ENCODE data around the gene NHEJ1.

The NHEJ1 gene

DNA sequence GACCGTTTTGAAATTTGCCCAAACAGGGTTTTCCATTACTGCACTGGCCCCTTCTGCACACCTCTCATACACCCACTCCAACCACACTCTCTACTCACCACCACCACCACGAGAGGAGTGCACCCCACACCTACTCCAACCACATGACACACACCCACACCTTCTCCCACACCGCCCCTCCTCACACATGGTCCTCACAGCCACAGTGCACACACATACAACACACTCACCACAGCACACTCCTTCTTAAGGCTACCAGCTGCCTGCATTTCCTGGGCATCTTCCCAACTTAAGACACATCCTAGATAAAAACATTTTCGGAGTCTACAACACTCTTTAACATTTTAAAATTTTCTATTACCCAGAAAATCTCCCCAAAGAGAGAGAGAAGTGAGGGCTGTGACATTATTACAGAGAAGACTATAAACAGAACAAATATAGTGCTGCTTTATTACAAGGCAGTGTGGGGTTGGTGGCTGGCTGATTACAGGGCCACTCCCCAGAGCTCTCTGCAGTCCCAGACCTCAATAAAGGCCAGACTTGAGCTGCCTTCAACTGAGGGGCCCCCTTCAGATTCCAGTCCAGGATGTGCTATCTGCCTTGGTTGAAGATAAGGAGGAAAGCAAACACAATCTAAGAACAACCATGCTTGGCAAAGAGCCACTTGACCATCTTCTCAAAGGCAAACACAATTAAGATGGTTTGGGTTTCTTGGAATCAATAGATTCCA is 36.1 kb downstream of the NHEJ1 start:
- no peak overlapping the region for H3K4me3 ChIP-seq (ENCODE audit: low read depth, low read length)
- H4K91ac ChIP-seq (ENCODE audit: low read depth, low read length), result no peak overlapping the region
- no peak overlapping the region for H2BK12ac ChIP-seq (ENCODE audit: low read length)
- peak overlapping the region; percentile 26 for H2AFZ ChIP-seq (ENCODE audit: insufficient read depth, low read length, poor library complexity)
- 100% methylated on average over 1 of the region's 4 CpGs for WGBS (ENCODE audit: extremely low coverage, insufficient coverage, insufficient read length)
- H3K27me3 ChIP-seq (ENCODE audit: insufficient read depth, low read length), result no peaks in the 10 kb centered on the region
- H3K27ac ChIP-seq (ENCODE audit: low read depth, low read length), result no peak overlapping the region
- H3K4me1 ChIP-seq (ENCODE audit: control insufficient read depth in 1 of 2, insufficient read depth in 2 of 2, low read length in 2 of 2), result peaks cover 2 to 10% of the 10 kb centered on the region in 2 experiments
- H3K23ac ChIP-seq (ENCODE audit: low read length), result no peak overlapping the region
- no peaks in the 10 kb centered on the region for H3K36me3 ChIP-seq (ENCODE audit: control insufficient read depth in 1 of 2, insufficient read depth in 2 of 2, low read length in 2 of 2)
- H3K18ac ChIP-seq (ENCODE audit: low read length), result no peak overlapping the region
- no peaks in the 10 kb centered on the region for H3K79me1 ChIP-seq (ENCODE audit: low read length)
- H3K9me3 ChIP-seq (ENCODE audit: insufficient read depth, low read depth, low read length), result no peaks in the 10 kb centered on the region
- no peak overlapping the region for H2BK120ac ChIP-seq (ENCODE audit: insufficient read depth, low read length, poor library complexity)
- H2BK5ac ChIP-seq (ENCODE audit: low read depth, low read length, poor library complexity), result no peak overlapping the region
- no peak overlapping the region for H3K4me2 ChIP-seq (ENCODE audit: low read length)
- H3K14ac ChIP-seq (ENCODE audit: low read length), result no peak overlapping the region
- no peak for DNase-seq
- H2AK5ac ChIP-seq (ENCODE audit: low read length), result no peak overlapping the region
- no peak overlapping the region for H3K9ac ChIP-seq (ENCODE audit: low read length)
- H3K4ac ChIP-seq (ENCODE audit: low read depth, low read length), result no peak overlapping the region
- no peak overlapping the region for H4K12ac ChIP-seq (ENCODE audit: low read depth, low read length)
- H3K79me2 ChIP-seq (ENCODE audit: control insufficient read depth, insufficient read depth, low read length, poor library complexity), result peaks cover 2% of the 10 kb centered on the region
- H4K8ac ChIP-seq (ENCODE audit: low read depth, low read length), result no peak overlapping the region

DNA sequence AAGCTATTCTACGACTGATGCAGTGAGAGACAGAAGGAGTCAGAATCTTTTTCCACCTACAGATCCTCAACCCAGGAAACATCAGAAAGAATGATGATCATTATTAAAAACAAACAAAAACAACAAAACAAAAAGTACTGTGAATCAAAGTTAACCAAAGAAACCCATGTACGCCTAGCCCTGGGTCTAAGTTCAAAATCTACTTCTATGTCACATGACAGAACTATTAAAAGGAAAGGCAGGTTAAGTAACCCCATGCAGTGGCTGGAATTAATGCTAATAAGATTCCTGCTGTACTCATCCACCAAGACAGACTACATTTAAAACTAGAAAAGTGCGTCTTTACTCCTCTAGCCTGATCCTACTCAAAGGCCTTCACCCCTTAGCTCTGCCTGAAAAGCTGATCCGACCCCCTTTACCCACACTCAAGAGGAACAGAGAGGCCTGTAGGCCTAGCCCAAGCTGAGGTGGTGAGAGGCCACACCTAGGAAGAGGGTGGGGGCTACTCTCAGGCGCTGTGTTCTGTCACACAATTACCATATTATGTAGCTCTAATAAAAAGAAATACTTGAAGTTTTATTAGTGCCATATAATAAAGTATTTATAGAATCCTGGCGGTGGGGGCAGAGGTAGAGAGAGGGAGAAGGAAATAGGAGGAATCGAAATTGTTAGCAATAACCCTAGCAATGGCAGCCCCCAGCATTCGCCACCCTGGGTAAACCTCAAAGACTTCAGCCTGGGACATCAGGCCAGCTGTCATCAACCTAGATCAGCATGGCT is 37.1 kb downstream of the NHEJ1 start:
- Histone ChIP-seq H3K4me2 (ENCODE audit: low read length) (no peak overlapping the region), H3K23ac (ENCODE audit: low read length) (no peak overlapping the region), H4K12ac (ENCODE audit: low read depth, low read length) (no peak overlapping the region), H3K36me3 (ENCODE audit: control insufficient read depth in 1 of 2, insufficient read depth in 2 of 2, low read length in 2 of 2) (no peaks in the 10 kb centered on the region), H3K9ac (ENCODE audit: low read length) (no peak overlapping the region), H2BK120ac (ENCODE audit: insufficient read depth, low read length, poor library complexity) (no peak overlapping the region), H3K14ac (ENCODE audit: low read length) (no peak overlapping the region), H3K79me2 (ENCODE audit: control insufficient read depth, insufficient read depth, low read length, poor library complexity) (peaks cover 2% of the 10 kb centered on the region), H2BK5ac (ENCODE audit: low read depth, low read length, poor library complexity) (no peak overlapping the region), H3K4me3 (ENCODE audit: low read depth, low read length) (no peak overlapping the region), H3K27ac (ENCODE audit: low read depth, low read length) (no peak overlapping the region), H3K9me3 (ENCODE audit: insufficient read depth, low read depth, low read length) (no peaks in the 10 kb centered on the region), H2AFZ (ENCODE audit: insufficient read depth, low read length, poor library complexity) (no peak overlapping the region), H3K4me1 (ENCODE audit: control insufficient read depth in 1 of 2, insufficient read depth in 2 of 2, low read length in 2 of 2) (peaks cover 2 to 10% of the 10 kb centered on the region in 2 experiments), H3K18ac (ENCODE audit: low read length) (no peak overlapping the region), H3K4ac (ENCODE audit: low read depth, low read length) (no peak overlapping the region), H2AK5ac (ENCODE audit: low read length) (no peak overlapping the region), H4K91ac (ENCODE audit: low read depth, low read length) (no peak overlapping the region), H3K79me1 (ENCODE audit: low read length) (no peaks in the 10 kb centered on the region), H2BK12ac (ENCODE audit: low read length) (no peak overlapping the region), H4K8ac (ENCODE audit: low read depth, low read length) (no peak overlapping the region), H3K27me3 (ENCODE audit: insufficient read depth, low read length) (no peaks in the 10 kb centered on the region)
- no peak for DNase-seq
- WGBS (ENCODE audit: extremely low coverage, insufficient coverage, insufficient read length), result no CpG with 5 or more reads among the region's 8 CpGs

DNA sequence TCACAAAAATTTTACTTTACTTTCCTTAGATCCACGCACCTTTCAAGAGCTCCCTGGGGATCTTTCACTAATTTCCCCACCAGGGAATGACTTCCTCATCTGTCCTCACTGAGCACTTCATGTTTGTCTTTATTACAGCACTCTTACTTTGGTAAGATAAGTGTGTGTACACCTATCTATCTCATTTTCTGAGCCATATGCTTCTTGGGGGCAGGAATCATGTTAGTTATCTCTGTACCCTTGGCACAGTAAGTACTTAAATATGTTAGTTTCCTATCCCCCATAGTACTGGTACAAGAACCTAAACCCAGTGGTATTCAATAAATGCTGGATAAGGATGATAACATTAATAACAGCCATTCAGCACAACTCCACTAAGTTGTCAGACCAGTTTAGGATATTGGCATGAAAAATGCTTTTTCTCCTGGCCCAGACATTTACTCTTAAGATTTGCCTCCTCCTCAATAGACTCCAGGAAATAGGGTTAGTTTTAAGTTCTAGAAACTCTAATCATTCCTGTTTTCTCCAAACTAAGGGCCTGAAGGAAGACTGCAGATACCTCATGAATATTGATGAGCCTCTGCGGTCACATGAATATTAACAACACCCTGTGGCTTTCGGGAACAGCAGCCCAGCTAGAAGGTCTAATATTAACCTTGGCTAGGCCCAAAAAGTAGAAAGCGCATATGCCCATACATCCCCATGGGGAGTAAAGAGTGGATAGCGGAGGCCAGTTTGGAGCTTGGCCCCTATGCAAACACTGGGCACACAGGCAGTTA is 38.2 kb downstream of the NHEJ1 start:
- Histone ChIP-seq H4K12ac (ENCODE audit: low read depth, low read length) (no peak overlapping the region), H3K79me2 (ENCODE audit: control insufficient read depth, insufficient read depth, low read length, poor library complexity) (peaks cover 2% of the 10 kb centered on the region)

DNA sequence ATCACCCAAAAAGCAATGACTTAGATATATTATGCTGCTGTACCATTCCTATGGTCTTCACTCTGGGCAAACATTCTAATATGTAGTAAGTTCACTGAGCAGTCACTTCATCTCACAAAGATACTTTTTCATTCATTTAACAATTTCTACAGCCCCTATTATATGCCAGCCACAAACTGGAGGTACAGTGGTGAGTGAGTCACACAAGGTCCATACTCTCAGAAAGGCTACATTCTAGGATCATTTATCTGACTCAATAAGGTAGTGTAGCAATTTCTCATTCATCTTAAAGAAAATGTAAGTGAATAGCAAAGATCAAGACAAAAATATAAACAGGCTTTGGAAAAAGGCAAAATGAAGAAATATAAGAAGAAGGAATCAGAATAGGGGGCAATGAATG is 40.5 kb downstream of the NHEJ1 start:
- no peak overlapping the region for H4K91ac ChIP-seq (ENCODE audit: low read depth, low read length)
- H3K9ac ChIP-seq (ENCODE audit: low read length), result no peak overlapping the region
- H3K27ac ChIP-seq (ENCODE audit: low read depth, low read length), result no peak overlapping the region
- no peak overlapping the region for H3K23ac ChIP-seq (ENCODE audit: low read length)
- DNase-seq, result no peak
- H3K4me2 ChIP-seq (ENCODE audit: low read length), result no peak overlapping the region
- H2BK5ac ChIP-seq (ENCODE audit: low read depth, low read length, poor library complexity), result no peak overlapping the region
- H3K4me3 ChIP-seq (ENCODE audit: low read depth, low read length), result no peak overlapping the region
- peaks cover 0 to 3% of the 10 kb centered on the region in 2 experiments for H3K4me1 ChIP-seq (ENCODE audit: control insufficient read depth in 1 of 2, insufficient read depth in 2 of 2, low read length in 2 of 2)
- no peak overlapping the region for H2AK5ac ChIP-seq (ENCODE audit: low read length)
- no peak overlapping the region for H4K12ac ChIP-seq (ENCODE audit: low read depth, low read length)
- no peak overlapping the region for H2BK120ac ChIP-seq (ENCODE audit: insufficient read depth, low read length, poor library complexity)
- H3K36me3 ChIP-seq (ENCODE audit: control insufficient read depth in 1 of 2, insufficient read depth in 2 of 2, low read length in 2 of 2), result no peaks in the 10 kb centered on the region
- H4K8ac ChIP-seq (ENCODE audit: low read depth, low read length), result no peak overlapping the region
- no peak overlapping the region for H3K14ac ChIP-seq (ENCODE audit: low read length)
- no peaks in the 10 kb centered on the region for H3K79me1 ChIP-seq (ENCODE audit: low read length)
- no peak overlapping the region for H2BK12ac ChIP-seq (ENCODE audit: low read length)
- H3K79me2 ChIP-seq (ENCODE audit: control insufficient read depth, insufficient read depth, low read length, poor library complexity), result peaks cover 2% of the 10 kb centered on the region
- no peak overlapping the region for H3K18ac ChIP-seq (ENCODE audit: low read length)
- no peak overlapping the region for H3K4ac ChIP-seq (ENCODE audit: low read depth, low read length)
- H2AFZ ChIP-seq (ENCODE audit: insufficient read depth, low read length, poor library complexity), result no peak overlapping the region
- H3K9me3 ChIP-seq (ENCODE audit: insufficient read depth, low read depth, low read length), result no peaks in the 10 kb centered on the region
- no peaks in the 10 kb centered on the region for H3K27me3 ChIP-seq (ENCODE audit: insufficient read depth, low read length)

More for the DNA sequence above, 38.2 kb downstream of the NHEJ1 start:
- H2AFZ ChIP-seq (ENCODE audit: insufficient read depth, low read length, poor library complexity), result no peak overlapping the region
- H3K9me3 ChIP-seq (ENCODE audit: insufficient read depth, low read depth, low read length), result no peaks in the 10 kb centered on the region
- H3K9ac ChIP-seq (ENCODE audit: low read length), result peak overlapping the region; percentile 33
- peak in 1 of 2 donors; percentile 43 for DNase-seq
- H3K18ac ChIP-seq (ENCODE audit: low read length), result no peak overlapping the region
- H4K8ac ChIP-seq (ENCODE audit: low read depth, low read length), result no peak overlapping the region
- peaks cover 2 to 10% of the 10 kb centered on the region in 2 experiments for H3K4me1 ChIP-seq (ENCODE audit: control insufficient read depth in 1 of 2, insufficient read depth in 2 of 2, low read length in 2 of 2)
- no peak overlapping the region for H3K27ac ChIP-seq (ENCODE audit: low read depth, low read length)
- H3K79me1 ChIP-seq (ENCODE audit: low read length), result no peaks in the 10 kb centered on the region
- H3K36me3 ChIP-seq (ENCODE audit: control insufficient read depth in 1 of 2, insufficient read depth in 2 of 2, low read length in 2 of 2), result no peaks in the 10 kb centered on the region
- H3K14ac ChIP-seq (ENCODE audit: low read length), result no peak overlapping the region
- H3K4ac ChIP-seq (ENCODE audit: low read depth, low read length), result no peak overlapping the region
- H3K23ac ChIP-seq (ENCODE audit: low read length), result no peak overlapping the region
- H3K27me3 ChIP-seq (ENCODE audit: insufficient read depth, low read length), result no peaks in the 10 kb centered on the region
- no peak overlapping the region for H3K4me3 ChIP-seq (ENCODE audit: low read depth, low read length)
- H2BK120ac ChIP-seq (ENCODE audit: insufficient read depth, low read length, poor library complexity), result no peak overlapping the region
- H2AK5ac ChIP-seq (ENCODE audit: low read length), result no peak overlapping the region
- no peak overlapping the region for H2BK12ac ChIP-seq (ENCODE audit: low read length)
- H3K4me2 ChIP-seq (ENCODE audit: low read length), result no peak overlapping the region
- no CpG with 5 or more reads among the region's 5 CpGs for WGBS (ENCODE audit: extremely low coverage, insufficient coverage, insufficient read length)
- no peak overlapping the region for H2BK5ac ChIP-seq (ENCODE audit: low read depth, low read length, poor library complexity)
- H4K91ac ChIP-seq (ENCODE audit: low read depth, low read length), result peak overlapping the region; percentile 18

All from trophoblast cell (in vitro differentiated cells and primary cell).